Measurements from ENCODE around the gene MIA2.

- TF ChIP-seq CTCF (IDR thresholded peaks at IDR 0.05; ENCODE audit: insufficient read depth, low read length) (no peak), POLR2AphosphoS5 (IDR thresholded peaks at IDR 0.05; ENCODE audit: low read depth) (no peak), GABPA (IDR thresholded peaks at IDR 0.05; ENCODE audit: low read depth) (no peak), REST (IDR thresholded peaks at IDR 0.05; ENCODE audit: insufficient replicate concordance, low read depth) (no peak), SPI1 (IDR thresholded peaks at IDR 0.05; ENCODE audit: borderline replicate concordance, low read depth) (no peak)
These were observed 162.7 kb downstream of the MIA2 start for GRCh38 chr14:39396448-39396847.
